ENCODE measurements around the gene AKR1D1. TPM values are rescaled to one million over a fixed set of nuclear protein-coding genes. Genes with fewer than 3 reads are reported as not detected.
A peak's percentile ranks its signal among the peaks of the same experiment; 100 is the strongest.

The AKR1D1 gene
- not detected for total RNA-seq

GRCh38 chr7:138076196-138076595 lies at the start of gene AKR1D1:
Gene AKR1D1 (plus strand): TSS chr7:138076459. CDS start chr7:138076519, 60 bp downstream.
- TF ChIP-seq POLR2A (IDR thresholded peaks at IDR 0.05; ENCODE audit: low read depth) (no peak), POLR2AphosphoS5 (IDR thresholded peaks at IDR 0.05) (no peak), EP300 (IDR thresholded peaks at IDR 0.05) (no peak), CTCF (IDR thresholded peaks at IDR 0.05) (no peak)
- no peaks in the 10 kb centered on the region for H3K4me1 ChIP-seq
- H3K9me3 ChIP-seq, result no peaks in the 10 kb centered on the region
- DNase-seq (ENCODE audit: extremely low spot score), result no peak
- no peak within 1 kb of the TSS for H3K27ac ChIP-seq (replicated peaks in 1 of 4)
- no peaks in the 10 kb centered on the region for H3K27me3 ChIP-seq
- no peak within 1 kb of the TSS for H3K4me3 ChIP-seq
- WGBS, result 85% methylated on average over 3 of the region's 3 CpGs
- intact Hi-C loops (cut with DNase I), result no loop called here
- no peaks in the 10 kb centered on the region for H3K36me3 ChIP-seq

GRCh38 chr7:138027100-138027499 lies 49.2 kb upstream of the AKR1D1 start:
- Histone ChIP-seq H3K9me3 (no peaks in the 10 kb centered on the region), H3K4me3 (no peak overlapping the region), H3K27ac (replicated peaks in 1 of 4) (no peak overlapping the region), H3K4me1 (no peaks in the 10 kb centered on the region), H3K27me3 (no peaks in the 10 kb centered on the region), H3K36me3 (no peaks in the 10 kb centered on the region)
- WGBS, result 24% methylated on average over 2 of the region's 2 CpGs
- DNase-seq (ENCODE audit: extremely low spot score), result peak; percentile 26
- intact Hi-C loops (cut with DNase I), result no loop called here
- no peak for TF ChIP-seq POLR2AphosphoS5 (IDR thresholded peaks at IDR 0.05)
- no peak for TF ChIP-seq EP300 (IDR thresholded peaks at IDR 0.05)
- TF ChIP-seq CTCF (IDR thresholded peaks at IDR 0.05), result no peak
- TF ChIP-seq POLR2A (IDR thresholded peaks at IDR 0.05; ENCODE audit: low read depth), result no peak

GRCh38 chr7:138029126-138029525 lies 47.1 kb upstream of the AKR1D1 start:
- Histone ChIP-seq H3K9me3 (no peaks in the 10 kb centered on the region), H3K27me3 (no peaks in the 10 kb centered on the region), H3K4me1 (no peaks in the 10 kb centered on the region), H3K4me3 (no peak overlapping the region), H3K27ac (replicated peaks in 1 of 4) (no peak overlapping the region), H3K36me3 (no peaks in the 10 kb centered on the region)
- DNase-seq (ENCODE audit: extremely low spot score), result no peak
- intact Hi-C loops (cut with DNase I), result no loop called here
- TF ChIP-seq POLR2A (IDR thresholded peaks at IDR 0.05; ENCODE audit: low read depth), result no peak
- TF ChIP-seq POLR2AphosphoS5 (IDR thresholded peaks at IDR 0.05), result no peak
- TF ChIP-seq EP300 (IDR thresholded peaks at IDR 0.05), result no peak
- TF ChIP-seq CTCF (IDR thresholded peaks at IDR 0.05), result no peak
- 84% methylated on average over 4 of the region's 4 CpGs for WGBS

- DNase-seq (ENCODE audit: extremely low spot score), result no peak
- Histone ChIP-seq H3K4me3 (no peak overlapping the region), H3K4me1 (no peaks in the 10 kb centered on the region), H3K27ac (replicated peaks in 1 of 4) (no peak overlapping the region), H3K9me3 (no peaks in the 10 kb centered on the region), H3K36me3 (no peaks in the 10 kb centered on the region), H3K27me3 (no peaks in the 10 kb centered on the region)
- 84% methylated on average over 2 of the region's 2 CpGs for WGBS
- TF ChIP-seq EP300 (IDR thresholded peaks at IDR 0.05), result no peak
- TF ChIP-seq POLR2AphosphoS5 (IDR thresholded peaks at IDR 0.05), result no peak
- TF ChIP-seq POLR2A (IDR thresholded peaks at IDR 0.05; ENCODE audit: low read depth), result no peak
- TF ChIP-seq CTCF (IDR thresholded peaks at IDR 0.05), result no peak
- intact Hi-C loops (cut with DNase I), result no loop called here
Observed at GRCh38 chr7:138029941-138030340, 46.3 kb upstream of the AKR1D1 start.

- Histone ChIP-seq H3K4me1 (no peaks in the 10 kb centered on the region), H3K4me3 (no peak overlapping the region), H3K27me3 (no peaks in the 10 kb centered on the region), H3K9me3 (no peaks in the 10 kb centered on the region), H3K27ac (replicated peaks in 1 of 4) (no peak overlapping the region), H3K36me3 (no peaks in the 10 kb centered on the region)
- intact Hi-C loops (cut with DNase I), result no loop called here
- DNase-seq (ENCODE audit: extremely low spot score), result no peak
- TF ChIP-seq CTCF (IDR thresholded peaks at IDR 0.05), result no peak
- 71% methylated on average over 7 of the region's 7 CpGs for WGBS
Observed at GRCh38 chr7:138030679-138031351, 45.4 kb upstream of the AKR1D1 start.

Measured in esophagus muscularis mucosa (tissue), 4 donors.